ENCODE results near the gene SNAPC5.

SNAPC5 gene

DNA sequence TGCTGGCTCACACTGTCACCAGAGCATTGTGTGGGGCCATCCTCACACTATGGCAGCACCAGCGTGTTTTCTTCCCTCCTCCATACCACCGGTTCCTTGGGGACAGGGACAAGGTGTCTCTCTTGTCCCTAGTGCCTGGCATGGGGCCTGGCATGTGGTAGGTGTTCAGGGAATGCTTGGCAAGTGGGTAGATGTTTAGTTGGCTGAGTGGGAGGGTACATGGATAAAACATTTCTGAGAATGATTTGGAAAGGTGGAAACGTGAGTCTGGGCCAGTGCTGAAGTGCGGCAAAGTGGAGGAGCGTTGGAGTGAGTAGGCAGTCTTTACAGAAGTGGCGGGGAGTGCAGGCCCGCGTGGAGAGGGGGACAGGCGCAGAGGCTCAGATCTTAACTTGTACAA is 15.0 kb downstream of the SNAPC5 start:
- H3K4me3 ChIP-seq (ENCODE audit: low read depth, low read length): no peak overlapping the region
- in situ Hi-C loops (cut with HindIII; ENCODE audit: low sequenced_read_pairs): loop anchor here (10.0 kb wide), 1 partner anchor 168 kb away; no protein-coding TSS in a partner anchor
- TF ChIP-seq, protein P1, sequence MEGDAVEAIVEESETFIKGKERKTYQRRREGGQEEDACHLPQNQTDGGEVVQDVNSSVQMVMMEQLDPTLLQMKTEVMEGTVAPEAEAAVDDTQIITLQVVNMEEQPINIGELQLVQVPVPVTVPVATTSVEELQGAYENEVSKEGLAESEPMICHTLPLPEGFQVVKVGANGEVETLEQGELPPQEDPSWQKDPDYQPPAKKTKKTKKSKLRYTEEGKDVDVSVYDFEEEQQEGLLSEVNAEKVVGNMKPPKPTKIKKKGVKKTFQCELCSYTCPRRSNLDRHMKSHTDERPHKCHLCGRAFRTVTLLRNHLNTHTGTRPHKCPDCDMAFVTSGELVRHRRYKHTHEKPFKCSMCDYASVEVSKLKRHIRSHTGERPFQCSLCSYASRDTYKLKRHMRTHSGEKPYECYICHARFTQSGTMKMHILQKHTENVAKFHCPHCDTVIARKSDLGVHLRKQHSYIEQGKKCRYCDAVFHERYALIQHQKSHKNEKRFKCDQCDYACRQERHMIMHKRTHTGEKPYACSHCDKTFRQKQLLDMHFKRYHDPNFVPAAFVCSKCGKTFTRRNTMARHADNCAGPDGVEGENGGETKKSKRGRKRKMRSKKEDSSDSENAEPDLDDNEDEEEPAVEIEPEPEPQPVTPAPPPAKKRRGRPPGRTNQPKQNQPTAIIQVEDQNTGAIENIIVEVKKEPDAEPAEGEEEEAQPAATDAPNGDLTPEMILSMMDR (IDR thresholded peaks at IDR 0.05; ENCODE audit: low read depth, low read length, missing control alignments): no peak

GRCh38 chr15:66481107-66481856 is 16.3 kb downstream of the SNAPC5 start:
- in situ Hi-C loops (cut with HindIII; ENCODE audit: low sequenced_read_pairs): loop anchor here (10.0 kb wide), 1 partner anchor 166 kb away; no protein-coding TSS in a partner anchor
- DNase-seq (ENCODE audit: low read depth): no peak
- H3K4me3 ChIP-seq (ENCODE audit: low read depth, low read length): no peak overlapping the region
- TF ChIP-seq, protein P1 (IDR thresholded peaks at IDR 0.05; ENCODE audit: low read depth, low read length, missing control alignments): peak; percentile 17

More for the DNA sequence above, 15.0 kb downstream of the SNAPC5 start:
- no peak for DNase-seq (ENCODE audit: low read depth)

GRCh38 chr15:66480267-66480666 is 17.3 kb downstream of the SNAPC5 start:
- in situ Hi-C loops (cut with HindIII; ENCODE audit: low sequenced_read_pairs): loop anchor here (10.0 kb wide), 1 partner anchor 165 kb away; no protein-coding TSS in a partner anchor
- no peak for DNase-seq (ENCODE audit: low read depth)
- TF ChIP-seq, protein P1 (IDR thresholded peaks at IDR 0.05; ENCODE audit: low read depth, low read length, missing control alignments): no peak
- no peak overlapping the region for H3K4me3 ChIP-seq (ENCODE audit: low read depth, low read length)

- TF ChIP-seq, protein P1 (IDR thresholded peaks at IDR 0.05; ENCODE audit: low read depth, low read length, missing control alignments): no peak
- in situ Hi-C loops (cut with HindIII; ENCODE audit: low sequenced_read_pairs): loop anchor here (5.0 kb wide), 1 partner anchor 75 kb away; no protein-coding TSS in a partner anchor
- DNase-seq (ENCODE audit: low read depth): no peak
- H3K4me3 ChIP-seq (ENCODE audit: low read depth, low read length): no peak overlapping the region
Measured at GRCh38 chr15:66477011-66477410, 20.6 kb downstream of the SNAPC5 start.

GRCh38 chr15:66476535-66476934 is 21.0 kb downstream of the SNAPC5 start:
- DNase-seq (ENCODE audit: low read depth): no peak
- TF ChIP-seq, protein P1 (IDR thresholded peaks at IDR 0.05; ENCODE audit: low read depth, low read length, missing control alignments): no peak
- H3K4me3 ChIP-seq (ENCODE audit: low read depth, low read length): no peak overlapping the region
- in situ Hi-C loops (cut with HindIII; ENCODE audit: low sequenced_read_pairs): loop anchor here (5.0 kb wide), 1 partner anchor 74 kb away; no protein-coding TSS in a partner anchor

DNA sequence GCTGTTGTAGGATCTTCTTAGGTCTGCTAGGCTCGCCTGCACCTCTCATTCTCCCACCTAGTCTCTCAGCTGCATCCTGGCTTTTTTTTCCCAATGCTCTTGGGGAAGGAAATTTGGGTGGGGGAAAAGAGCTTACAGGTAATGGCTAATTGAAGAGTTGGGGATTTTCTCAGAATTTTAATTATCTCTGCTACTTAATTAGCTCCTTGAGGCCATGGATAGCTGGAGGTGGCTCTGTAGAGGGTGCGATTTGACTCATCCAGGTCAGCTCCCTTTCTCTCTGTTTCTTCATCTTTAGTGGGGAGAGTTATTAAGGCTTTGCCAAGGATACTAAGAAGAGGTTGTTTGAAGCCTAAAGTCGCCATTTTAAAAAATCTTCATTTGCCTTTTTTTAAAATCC is 22.6 kb downstream of the SNAPC5 start:
- no peak for DNase-seq (ENCODE audit: low read depth)
- no peak overlapping the region for H3K4me3 ChIP-seq (ENCODE audit: low read depth, low read length)
- in situ Hi-C loops (cut with HindIII; ENCODE audit: low sequenced_read_pairs): loop anchor here (5.0 kb wide), 1 partner anchor 73 kb away; no protein-coding TSS in a partner anchor
- TF ChIP-seq, protein P1 (IDR thresholded peaks at IDR 0.05; ENCODE audit: low read depth, low read length, missing control alignments): no peak
